ENCODE results near the gene NDFIP2. TPM values are rescaled to one million over a fixed set of nuclear protein-coding genes. Genes with fewer than 3 reads are reported as not detected.

Gene NDFIP2
- total and polyA plus RNA-seq, 12 donors, result 5.2 to 62.1 (median 38.9) TPM

GRCh38 chr13:79462895-79463294 lies 18.1 kb upstream of the NDFIP2 start:
- Histone ChIP-seq H3K27ac (no peak overlapping the region), H3K9me3 (replicated peaks in 1 of 3) (no peaks in the 10 kb centered on the region), H3K36me3 (replicated peaks in 1 of 2) (no peaks in the 10 kb centered on the region), H3K4me1 (replicated peaks in 1 of 2) (no peaks in the 10 kb centered on the region), H3K27me3 (no peaks in the 10 kb centered on the region), H3K4me3 (no peak overlapping the region)
- no peak for DNase-seq
- intact Hi-C loops (cut with DNase I), result no loop called here
- no peak for TF ChIP-seq POLR2A (IDR thresholded peaks at IDR 0.05)
- TF ChIP-seq CTCF (IDR thresholded peaks at IDR 0.05), result no peak

GRCh38 chr13:79463604-79464003 lies 17.4 kb upstream of the NDFIP2 start:
- H3K4me3 ChIP-seq, result no peak overlapping the region
- H3K27ac ChIP-seq, result no peak overlapping the region
- no peaks in the 10 kb centered on the region for H3K9me3 ChIP-seq (replicated peaks in 1 of 3)
- intact Hi-C loops (cut with DNase I), result no loop called here
- DNase-seq, result no peak
- TF ChIP-seq CTCF (IDR thresholded peaks at IDR 0.05), result no peak
- TF ChIP-seq POLR2A (IDR thresholded peaks at IDR 0.05), result no peak
- WGBS, 4 donors, result 93 to 96% (median 94%) methylated on average over 1 of the region's 1 CpG
- no peaks in the 10 kb centered on the region for H3K4me1 ChIP-seq (replicated peaks in 1 of 2)
- no peaks in the 10 kb centered on the region for H3K27me3 ChIP-seq
- no peaks in the 10 kb centered on the region for H3K36me3 ChIP-seq (replicated peaks in 1 of 2)

- WGBS, 4 donors, result 76 to 95% (median 83%) methylated on average over 2 of the region's 2 CpGs
- Histone ChIP-seq H3K36me3 (replicated peaks in 1 of 2) (no peaks in the 10 kb centered on the region), H3K27me3 (no peaks in the 10 kb centered on the region), H3K27ac (no peak overlapping the region), H3K4me1 (replicated peaks in 1 of 2) (no peaks in the 10 kb centered on the region), H3K9me3 (replicated peaks in 1 of 3) (no peaks in the 10 kb centered on the region), H3K4me3 (no peak overlapping the region)
- DNase-seq, result no peak
- TF ChIP-seq CTCF (IDR thresholded peaks at IDR 0.05), result no peak
- TF ChIP-seq POLR2A (IDR thresholded peaks at IDR 0.05), result no peak
- intact Hi-C loops (cut with DNase I), result no loop called here
Observed at GRCh38 chr13:79466872-79467271, 14.1 kb upstream of the NDFIP2 start.

GRCh38 chr13:79468402-79468801 lies 12.6 kb upstream of the NDFIP2 start:
- no peak for TF ChIP-seq CTCF (IDR thresholded peaks at IDR 0.05)
- TF ChIP-seq POLR2A (IDR thresholded peaks at IDR 0.05), result no peak
- H3K4me1 ChIP-seq (replicated peaks in 1 of 2), result no peaks in the 10 kb centered on the region
- WGBS, 4 donors, result 79 to 89% (median 80%) methylated on average over 1 of the region's 1 CpG
- no peaks in the 10 kb centered on the region for H3K36me3 ChIP-seq (replicated peaks in 1 of 2)
- DNase-seq, result no peak
- H3K27me3 ChIP-seq, result no peaks in the 10 kb centered on the region
- intact Hi-C loops (cut with DNase I), result no loop called here
- no peak overlapping the region for H3K4me3 ChIP-seq
- no peaks in the 10 kb centered on the region for H3K9me3 ChIP-seq (replicated peaks in 1 of 3)
- no peak overlapping the region for H3K27ac ChIP-seq
